Neural progenitor cell (in vitro differentiated cells): ENCODE data around the gene ANAPC7. TPM values are rescaled to one million over a fixed set of nuclear protein-coding genes. Genes with fewer than 3 reads are reported as not detected.
"Not testable (repeated sequence)": the region's sequence is repeated elsewhere in the genome, so short reads cannot be mapped to it uniquely, and the experiment has no call there.

Source experiments
- DNase-seq: peaks from one replicate; pipeline ENCODE4 v3.0.0-alpha.2; 2016; ENCODE audit warnings: low spot score
- H2AFZ ChIP-seq: fragments of 200-600 bp; sonication (generic); replicated peaks from 2 replicates; pipeline ENCODE4 v1.6.1; 2016; ENCODE audit warnings: antibody characterized with exemption
- H3F3A ChIP-seq: fragments of 200-600 bp; sonication (generic); 2 replicates; pipeline ENCODE4 v1.6.1; 2016; ENCODE audit warnings: antibody characterized with exemption, low read depth
- H3K27ac ChIP-seq: fragments of 200-600 bp; sonication (generic); 2 replicates; pipeline ENCODE4 v1.5.1; 2016; ENCODE audit warnings: mild to moderate bottlenecking
- H3K27me3 ChIP-seq: fragments of 200-600 bp; sonication (generic); 2 replicates; pipeline ENCODE4 v1.6.1; 2016; ENCODE audit warnings: mild to moderate bottlenecking, moderate library complexity
- H3K36me3 ChIP-seq: fragments of 200-600 bp; sonication (generic); 2 replicates; pipeline ENCODE4 v1.5.1; 2016
- H3K4me1 ChIP-seq: fragments of 200-600 bp; sonication (generic); 2 replicates; pipeline ENCODE4 v1.6.1; 2016; ENCODE audit warnings: mixed run types
- H3K4me2 ChIP-seq: fragments of 200-600 bp; sonication (generic); 2 replicates; pipeline ENCODE4 v1.6.1; 2016
- H3K4me3 ChIP-seq: fragments of 200-600 bp; sonication (generic); 2 replicates; pipeline ENCODE4 v1.5.1; 2016
- H3K79me2 ChIP-seq: fragments of 200-600 bp; sonication (generic); 2 replicates; pipeline ENCODE4 v1.6.1; 2016; ENCODE audit warnings: low read depth
- H3K9ac ChIP-seq: fragments of 200-600 bp; sonication (generic); 2 replicates; pipeline ENCODE4 v1.6.1; 2016
- H3K9me3 ChIP-seq: fragments of 200-600 bp; sonication (generic); 2 replicates; pipeline ENCODE4 v1.5.1; 2016; ENCODE audit warnings: low read depth
- H4K20me1 ChIP-seq: fragments of 200-600 bp; sonication (generic); 2 replicates; pipeline ENCODE4 v1.6.1; 2016; ENCODE audit warnings: low read depth
- H3K27ac Mint-ChIP-seq: 3 replicates; pipeline ENCODE4 v1.8.0; 2021; ENCODE audit warnings: mixed read lengths
- H3K27me3 Mint-ChIP-seq: 2 replicates; pipeline ENCODE4 v1.8.0; 2022; ENCODE audit warnings: low read depth, mild to moderate bottlenecking, inconsistent platforms, moderate library complexity, mixed read lengths; ENCODE audit not compliant: insufficient read depth
- H3K36me3 Mint-ChIP-seq: 3 replicates; pipeline ENCODE4 v1.8.0; 2021; ENCODE audit warnings: mixed read lengths
- H3K4me1 Mint-ChIP-seq: 3 replicates; pipeline ENCODE4 v1.8.0; 2021; ENCODE audit warnings: mixed read lengths
- H3K4me3 Mint-ChIP-seq: 3 replicates; pipeline ENCODE4 v1.8.0; 2021; ENCODE audit warnings: mild to moderate bottlenecking, moderate library complexity, mixed read lengths
- H3K9me3 Mint-ChIP-seq: 3 replicates; pipeline ENCODE4 v1.8.0; 2020; ENCODE audit warnings: mixed read lengths
- CTCF ChIP-seq: fragments of 200-600 bp; sonication (generic); IDR thresholded peaks from 2 replicates; pipeline ENCODE4 v1.5.1; 2017; ENCODE audit warnings: antibody characterized with exemption, mild to moderate bottlenecking
- EZH2 ChIP-seq: fragments of 200-600 bp; sonication (generic); IDR thresholded peaks from 2 replicates; pipeline ENCODE4 v1.6.1; 2017; ENCODE audit warnings: antibody characterized with exemption, mild to moderate bottlenecking, moderate library complexity
- EZH2phosphoT487 ChIP-seq: fragments of 200-600 bp; sonication (generic); IDR thresholded peaks from 2 replicates; pipeline ENCODE4 v1.6.1; 2017; ENCODE audit warnings: antibody characterized with exemption
- total RNA-seq: library from RNA; depleted of rRNA; stranded (reverse); fragments of >200 nt; gene quantifications from 2 replicates; pipeline ENCODE4 v1.2.3, GENCODE V29; 2015; ENCODE audit warnings: low replicate concordance

ANAPC7 gene
- total RNA-seq, 1 donor from 2014 or later, result 114 TPM

- Mint-ChIP-seq H3K27me3 (peaks cover 6% of the 10 kb centered on the region), H3K36me3 (no peaks in the 10 kb centered on the region), H3K4me1 (no peaks in the 10 kb centered on the region), H3K4me3 (no peak overlapping the region), H3K27ac (no peak overlapping the region), H3K9me3 (no peaks in the 10 kb centered on the region)
- no peak overlapping the region for H3K27ac ChIP-seq
- H3K36me3 ChIP-seq, result no peaks in the 10 kb centered on the region
- no peaks in the 10 kb centered on the region for H3K27me3 ChIP-seq
- no peaks in the 10 kb centered on the region for H4K20me1 ChIP-seq
- DNase-seq, result no peak
- no peak overlapping the region for H3K4me3 ChIP-seq
- TF ChIP-seq EZH2 (no peak), EZH2phosphoT487 (no peak), CTCF (no peak)
- H3K4me1 ChIP-seq, result no peaks in the 10 kb centered on the region
- H3F3A ChIP-seq, result no peaks in the 10 kb centered on the region
- H3K4me2 ChIP-seq, result no peak overlapping the region
- no peaks in the 10 kb centered on the region for H3K9me3 ChIP-seq
- H3K79me2 ChIP-seq, result no peaks in the 10 kb centered on the region
- no peak overlapping the region for H3K9ac ChIP-seq
- no peak overlapping the region for H2AFZ ChIP-seq
Measured at GRCh38 chr12:110361216-110361615, 42.3 kb downstream of the ANAPC7 start.

DNA sequence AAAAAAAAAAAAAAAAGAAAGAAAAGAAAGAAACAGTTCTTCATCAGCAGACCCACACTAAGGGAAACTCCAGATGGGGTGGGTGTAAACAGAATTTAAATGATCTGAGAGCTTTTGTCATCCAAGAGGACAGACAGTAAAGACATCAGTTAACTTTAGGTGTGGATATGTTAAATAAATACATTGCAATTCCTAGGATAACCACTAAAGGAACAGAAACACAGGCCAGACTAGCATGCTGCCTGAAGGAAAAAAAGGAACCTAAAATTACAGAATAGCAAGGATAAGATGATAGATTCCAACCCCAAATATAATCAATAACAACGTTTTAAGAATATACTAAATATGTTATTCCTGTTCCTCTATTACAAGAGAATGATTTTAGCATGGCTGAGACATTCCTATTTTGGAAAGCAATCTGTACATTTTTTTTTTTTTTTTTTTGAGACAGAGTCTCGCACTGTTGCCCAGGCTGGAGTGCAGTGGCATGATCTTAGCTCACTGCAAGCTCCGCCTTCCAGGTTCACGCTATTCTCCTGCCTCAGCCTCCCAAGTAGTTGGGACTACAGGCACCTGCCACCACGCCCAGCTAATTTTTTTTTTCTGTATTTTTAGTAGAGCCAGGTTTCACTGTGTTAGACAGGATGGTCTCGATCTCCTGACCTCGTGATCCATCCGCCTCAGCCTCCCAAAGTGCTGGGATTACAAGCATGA lies 45.0 kb downstream of the ANAPC7 start:
- not testable (repeated sequence) for H3K36me3 ChIP-seq, H3K4me1 Mint-ChIP-seq, H3K4me3 Mint-ChIP-seq, H3K9me3 ChIP-seq, H3K9ac ChIP-seq, H3K9me3 Mint-ChIP-seq, H3K27me3 Mint-ChIP-seq, DNase-seq, H3K79me2 ChIP-seq, H3K27ac ChIP-seq, H3K27ac Mint-ChIP-seq, H3K27me3 ChIP-seq, H3K36me3 Mint-ChIP-seq, H3F3A ChIP-seq, H3K4me1 ChIP-seq, H2AFZ ChIP-seq, H3K4me2 ChIP-seq, H4K20me1 ChIP-seq, H3K4me3 ChIP-seq
- peak; percentile 25 for TF ChIP-seq CTCF

DNA sequence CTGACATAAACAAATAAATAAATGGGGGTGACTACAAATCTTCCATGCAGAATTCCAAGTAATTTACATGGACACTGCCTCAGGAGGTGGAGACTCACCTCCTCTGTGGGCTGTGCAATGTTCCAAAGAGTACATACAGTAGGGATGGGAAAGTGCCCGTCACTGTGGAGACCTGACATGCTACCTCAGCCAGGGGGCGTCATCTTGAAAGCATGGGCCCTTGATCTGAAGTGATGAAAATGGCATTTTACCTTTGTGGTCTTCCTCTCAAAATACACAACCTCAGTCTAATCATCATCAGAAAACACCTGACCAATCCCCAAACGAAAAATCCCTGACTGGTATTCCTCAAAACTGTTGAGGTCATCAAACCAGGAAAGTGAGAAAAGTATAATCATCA lies 48.4 kb downstream of the ANAPC7 start:
- Histone ChIP-seq H3F3A (peaks cover 25% of the 10 kb centered on the region), H2AFZ (peak overlapping the region; percentile 18), H3K9me3 (no peaks in the 10 kb centered on the region), H3K36me3 (peaks cover 7% of the 10 kb centered on the region), H3K4me1 (no peaks in the 10 kb centered on the region), H3K27ac (no peak overlapping the region), H4K20me1 (no peaks in the 10 kb centered on the region), H3K4me2 (no peak overlapping the region), H3K27me3 (no peaks in the 10 kb centered on the region), H3K79me2 (no peaks in the 10 kb centered on the region), H3K4me3 (no peak overlapping the region), H3K9ac (no peak overlapping the region)
- Mint-ChIP-seq H3K4me3 (no peak overlapping the region), H3K27me3 (peaks cover 2% of the 10 kb centered on the region), H3K9me3 (no peaks in the 10 kb centered on the region), H3K27ac (no peak overlapping the region), H3K36me3 (peaks cover 2% of the 10 kb centered on the region), H3K4me1 (no peaks in the 10 kb centered on the region)
- TF ChIP-seq CTCF (peak; percentile 67), EZH2 (no peak)
- DNase-seq, result peak; percentile 65
